DMS114 treated with DMSO at 0.1 percent for 48 hours (cell line): ENCODE measurements around the gene NDUFB10.

Source experiments
- DNase-seq: peaks from one replicate; lab custom pipeline; 2025; ENCODE audit not compliant: unreplicated experiment; lab: John Stamatoyannopoulos, UW

NDUFB10 gene

DNA sequence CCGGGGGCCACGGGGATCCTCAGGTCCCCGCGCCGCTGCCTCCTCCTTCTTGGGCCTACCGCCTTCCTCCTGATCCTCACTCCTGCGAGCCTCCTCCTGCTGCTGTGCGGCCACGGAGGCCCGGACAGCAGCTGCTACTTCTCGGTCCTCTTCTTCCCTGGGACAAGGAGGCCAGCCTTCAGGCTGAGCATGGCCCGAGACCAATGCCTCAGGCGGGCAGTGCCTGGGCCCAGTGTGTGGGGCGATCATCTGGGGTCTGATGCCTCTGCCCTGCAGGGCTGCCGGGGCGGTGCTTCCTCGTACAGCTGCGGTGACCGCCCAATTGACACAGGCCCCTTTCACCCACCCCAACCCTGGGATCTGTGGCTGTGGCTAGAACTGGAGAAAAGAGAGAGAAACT, 41.7 kb downstream of the NDUFB10 start:
- no peak for DNase-seq

- DNase-seq: no peak
Observed at GRCh38 chr16:2001456-2002355, 42.4 kb downstream of the NDUFB10 start.

DNA sequence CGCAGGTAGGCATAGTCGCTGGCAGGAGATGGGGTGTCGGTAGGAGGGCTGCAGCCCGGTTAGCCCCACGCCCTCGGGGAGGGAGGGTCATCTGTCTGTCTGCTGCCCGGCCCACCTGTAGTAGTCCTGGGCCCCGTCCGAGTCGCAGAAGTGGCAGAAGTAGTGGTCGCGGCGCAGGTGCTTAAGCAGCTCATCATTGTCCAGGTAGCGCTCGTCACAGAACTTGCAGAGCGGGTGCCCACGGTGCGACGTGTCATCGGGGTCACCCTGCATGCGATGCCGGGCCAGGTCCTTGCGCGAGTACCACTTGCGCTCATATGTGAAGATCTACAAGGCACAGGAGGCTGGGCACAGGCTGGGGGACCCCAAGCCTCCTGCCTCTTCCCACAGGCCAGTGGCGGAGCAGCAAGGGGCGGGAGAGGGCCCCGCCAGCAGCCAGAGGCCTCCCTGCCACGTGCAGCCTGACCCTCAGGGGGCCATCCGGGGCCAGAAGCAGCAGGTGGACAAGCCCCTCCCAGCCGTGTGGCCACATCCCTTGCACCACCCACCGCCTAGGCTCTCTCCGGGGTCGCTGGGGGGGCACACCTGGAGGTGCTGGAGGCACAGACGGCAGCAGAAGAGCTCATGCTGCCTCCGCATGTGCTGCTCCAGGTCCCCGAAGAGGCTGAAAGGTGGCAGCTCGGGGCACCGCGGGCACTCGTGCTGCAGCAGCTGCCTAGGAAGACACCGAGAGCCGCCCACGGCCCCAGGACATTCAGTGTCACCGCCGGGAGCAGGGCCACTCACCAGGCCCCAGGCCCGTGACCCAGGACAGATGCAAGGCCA, 43.3 kb downstream of the NDUFB10 start:
- DNase-seq: no peak

DNA sequence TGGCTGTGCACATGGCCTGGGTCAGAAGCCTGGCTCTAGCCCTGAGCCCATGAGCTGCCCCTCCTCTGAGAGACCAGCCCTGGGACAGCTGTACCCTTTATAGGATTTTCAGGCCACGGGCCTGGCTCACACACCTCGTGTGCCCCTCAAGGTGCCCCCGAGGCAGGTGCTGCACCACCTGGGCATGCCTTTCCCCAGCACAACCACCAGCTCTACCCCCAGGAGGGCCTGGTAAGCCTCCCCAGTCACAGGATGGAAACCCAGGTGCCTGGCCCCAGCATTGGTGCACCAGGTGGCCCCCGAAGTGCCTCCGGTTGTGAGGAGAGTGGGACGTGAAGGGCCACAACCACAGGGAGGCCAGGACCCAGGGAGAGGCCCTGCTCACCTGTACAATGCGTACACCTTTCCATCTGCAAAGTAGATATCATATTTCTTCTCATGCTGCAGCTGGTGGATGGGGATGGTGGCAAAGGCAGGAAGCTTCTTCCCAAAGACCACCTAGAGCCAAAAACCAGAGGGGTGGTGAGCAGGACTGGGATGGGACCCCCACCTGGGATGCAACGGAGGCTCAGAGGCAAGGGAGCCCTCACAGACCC, 44.0 kb downstream of the NDUFB10 start:
- DNase-seq: no peak

DNA sequence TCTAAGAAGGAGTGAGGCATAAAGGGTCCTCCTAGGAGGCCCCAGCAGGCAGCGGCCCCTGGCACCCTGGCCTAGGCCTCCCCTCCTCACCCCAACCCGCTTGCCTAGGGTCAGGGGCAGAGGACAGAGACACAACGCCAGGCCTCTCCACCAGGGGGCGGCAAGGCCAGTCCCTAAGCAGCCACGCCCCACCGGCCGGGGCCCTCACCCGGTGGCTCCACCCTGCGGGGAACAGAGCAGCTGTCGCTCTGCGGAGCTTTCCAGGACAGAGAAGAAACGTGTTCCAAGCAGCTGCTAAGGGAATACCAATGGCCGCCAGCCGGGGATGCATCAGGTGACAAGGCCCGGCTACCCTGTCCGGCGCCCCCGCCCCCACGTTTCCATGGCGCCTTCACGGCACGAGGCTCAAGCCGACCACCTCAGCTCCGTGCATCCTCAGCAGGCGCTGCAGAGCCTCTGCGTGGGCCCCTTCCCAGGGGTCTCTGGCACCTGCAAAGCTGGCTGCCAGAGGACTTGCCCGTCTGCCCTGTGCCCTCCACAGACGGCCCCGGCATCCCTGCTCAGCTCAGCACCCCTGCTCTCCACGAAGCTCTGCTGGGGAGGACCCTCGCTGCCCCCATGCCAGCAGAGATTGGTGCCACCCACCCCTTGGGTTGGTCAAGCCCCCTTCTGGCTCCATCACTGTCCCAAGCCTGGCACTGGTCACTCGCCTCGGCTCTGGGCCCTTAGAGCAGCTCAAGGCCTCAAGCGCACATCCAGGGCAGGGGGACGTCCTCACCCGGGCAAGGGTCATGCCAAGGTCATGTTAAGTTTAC, 44.7 kb downstream of the NDUFB10 start:
- DNase-seq: peak; percentile 59

GRCh38 chr16:2004795-2005517, 45.6 kb downstream of the NDUFB10 start:
- no peak for DNase-seq

GRCh38 chr16:2005646-2006045, 46.3 kb downstream of the NDUFB10 start:
- no peak for DNase-seq

DNA sequence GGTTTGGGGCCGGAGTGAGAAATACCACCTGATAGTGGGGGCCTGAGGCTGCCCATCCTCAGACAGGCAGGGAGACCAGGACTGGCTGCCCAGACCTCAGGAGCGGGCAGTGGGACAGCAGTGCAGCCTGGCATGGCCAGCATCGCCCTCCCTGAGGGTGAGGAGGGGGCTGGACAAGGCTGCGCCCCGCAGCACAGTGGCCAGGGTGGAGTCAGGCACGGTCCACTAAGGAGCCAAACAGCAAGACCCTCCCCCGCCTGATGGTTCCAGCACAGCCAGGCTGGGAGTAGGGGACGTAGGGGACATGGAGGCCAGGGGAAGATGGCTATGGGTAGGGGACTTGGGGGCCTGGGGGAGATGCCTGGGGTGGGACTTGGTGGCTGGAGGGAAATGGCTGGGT, 47.0 kb downstream of the NDUFB10 start:
- no peak for DNase-seq

DNA sequence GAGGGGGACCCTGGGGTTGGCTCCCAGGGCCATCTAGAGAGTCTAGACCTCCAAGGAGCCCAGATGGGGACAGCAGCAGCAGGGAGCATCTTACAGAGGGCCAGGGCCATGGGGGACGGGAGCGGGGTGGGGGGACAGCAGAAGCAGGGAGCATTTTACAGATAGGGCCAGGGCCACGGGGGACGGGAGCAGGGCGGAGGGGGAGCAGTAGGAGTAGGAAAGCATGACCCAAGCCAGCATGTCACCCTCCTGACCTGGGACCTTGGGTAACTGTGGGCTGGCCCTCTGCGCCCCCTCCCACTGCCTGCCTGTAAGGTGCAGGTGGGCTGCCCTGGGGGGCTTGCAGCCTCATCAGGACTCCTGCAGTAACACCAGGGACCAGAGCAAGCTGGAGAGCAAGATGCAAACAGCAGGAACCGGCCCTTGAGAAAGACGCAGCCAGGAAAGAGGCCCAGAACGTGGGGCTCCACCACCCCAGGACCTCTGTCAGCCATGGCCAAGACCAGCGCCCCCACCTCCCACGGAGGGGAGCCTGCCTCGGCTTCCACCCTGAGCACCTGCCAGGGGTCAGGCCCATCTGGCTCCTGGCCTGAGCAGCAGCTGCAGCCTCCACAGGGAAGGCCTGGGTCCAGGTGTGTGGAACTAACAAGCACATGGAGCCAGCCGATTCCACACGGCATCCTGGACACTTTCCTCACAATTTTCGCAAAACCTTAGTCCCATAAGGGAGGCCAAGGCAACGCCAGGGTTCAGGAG, 47.9 kb downstream of the NDUFB10 start:
- no peak for DNase-seq

GRCh38 chr16:2008009-2008526, 48.7 kb downstream of the NDUFB10 start:
- DNase-seq: no peak

GRCh38 chr16:2008631-2009163, 49.4 kb downstream of the NDUFB10 start:
- DNase-seq: no peak

DNA sequence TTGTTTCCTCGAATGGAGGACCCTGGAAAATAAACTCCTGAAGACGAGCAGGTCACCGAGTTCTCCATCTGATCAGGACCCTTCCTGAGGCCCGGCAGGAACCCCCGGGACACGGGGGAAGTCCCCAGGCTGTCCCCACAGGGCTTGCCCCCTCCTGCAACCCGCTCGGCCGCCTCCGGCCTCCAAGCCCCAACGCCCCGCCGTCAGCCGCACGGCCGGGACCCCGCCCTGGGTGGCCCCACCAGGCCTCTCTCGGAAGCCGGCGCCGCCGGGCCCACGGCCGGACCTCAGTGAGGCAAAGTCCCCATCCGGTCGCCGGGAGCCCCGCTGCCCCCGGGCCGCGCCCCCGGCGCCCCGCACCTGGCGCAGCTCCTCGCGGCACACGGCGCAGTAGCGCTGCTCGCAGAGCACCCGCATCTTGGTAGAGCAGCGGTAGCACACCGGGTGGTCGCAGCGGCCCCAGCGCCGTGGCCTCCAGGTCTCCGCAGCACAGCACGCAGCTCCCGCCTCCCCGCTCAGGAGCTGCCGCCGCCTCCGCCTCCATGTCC, 49.9 kb downstream of the NDUFB10 start:
- no peak for DNase-seq

GRCh38 chr16:2009791-2010510, 50.6 kb downstream of the NDUFB10 start, which contains the start of gene ZNF598:
TSS of gene ZNF598 (minus strand) at chr16:2009821.
- DNase-seq: peak; percentile 50
